ENCODE data around the gene EXTL1. TPM values are rescaled to one million over a fixed set of nuclear protein-coding genes. Genes with fewer than 3 reads are reported as not detected.

Gene EXTL1
- 0.56 and 0.58 TPM in 2 replicates for total RNA-seq

GRCh38 chr1:26021647-26022403, at the start of gene EXTL1:
EXTL1 (plus strand) TSS chr1:26021775; CDS start chr1:26022647, 872 bp downstream.

GRCh38 chr1:25997828-25998761, 23.5 kb upstream of the EXTL1 start, which contains the start of gene PAFAH2:
PAFAH2 (minus strand) TSS chr1:25998063; CDS start chr1:25990816, 7,247 bp downstream.

GRCh38 chr1:26045722-26046245, 24.2 kb downstream of the EXTL1 start, which contains the start of gene SLC30A2:
SLC30A2 (minus strand) TSS chr1:26046118; CDS start chr1:26045896, 222 bp downstream.

GRCh38 chr1:26067432-26067911, 45.9 kb downstream of the EXTL1 start, which contains the start of gene TRIM63:
TRIM63 (minus strand) TSS chr1:26067630; CDS start chr1:26067494, 136 bp downstream.

Other genes starting within 250 kb of the EXTL1 start
- 10.0 and 11.8 TPM in 2 replicates for gene SELENON, start 221.6 kb upstream of the EXTL1 start, total RNA-seq
- 35.0 and 39.9 TPM in 2 replicates for gene MTFR1L, start 201.8 kb upstream of the EXTL1 start, total RNA-seq
- gene AUNIP, start 162.3 kb upstream of the EXTL1 start, total RNA-seq = 0.56 and 5.6 TPM in 2 replicates
- 9.8 and 13.2 TPM in 2 replicates for gene PAQR7, start 146.1 kb upstream of the EXTL1 start, total RNA-seq
- 21.4 and 123 TPM in 2 replicates for gene STMN1, start 115.4 kb upstream of the EXTL1 start, total RNA-seq
- 9.0 and 11.1 TPM in 2 replicates for gene PAFAH2, start 23.7 kb upstream of the EXTL1 start, total RNA-seq
- gene SLC30A2, start 24.3 kb downstream of the EXTL1 start, total RNA-seq = not detected in 2 replicates
- gene TRIM63, start 45.9 kb downstream of the EXTL1 start, total RNA-seq = under 0.01 TPM in 1 of 2 replicates, not detected in the other
- 4.2 and 4.6 TPM in 2 replicates for gene PDIK1L, start 90.0 kb downstream of the EXTL1 start, total RNA-seq
- under 0.01 TPM in 1 of 2 replicates, not detected in the other for gene FAM110D, start 137.3 kb downstream of the EXTL1 start, total RNA-seq
- not detected in 2 replicates for gene C1orf232, start 147.2 kb downstream of the EXTL1 start, total RNA-seq
- 22.0 and 47.4 TPM in 2 replicates for gene ZNF593, start 148.1 kb downstream of the EXTL1 start, total RNA-seq
- 0.28 TPM in 1 of 2 replicates, not detected in the other for gene ZNF593OS, start 150.1 kb downstream of the EXTL1 start, total RNA-seq
- 0.19 and 0.85 TPM in 2 replicates for gene CNKSR1, start 155.7 kb downstream of the EXTL1 start, total RNA-seq
- not detected in 2 replicates for gene CATSPER4, start 168.8 kb downstream of the EXTL1 start, total RNA-seq
- 7.3 and 11.1 TPM in 2 replicates for gene CEP85, start 212.4 kb downstream of the EXTL1 start, total RNA-seq

Measured in regular cardiac myocyte (primary cell).